ENCODE data around the gene COL23A1. TPM values are rescaled to one million over a fixed set of nuclear protein-coding genes. Genes with fewer than 3 reads are reported as not detected.

COL23A1 gene
- polyA plus RNA-seq, 2 of the 4 experiments (the other 2 are of a cell fraction) = not detected

GRCh38 chr5:178349625-178350353, 240.4 kb downstream of the COL23A1 start (continued):
- TF ChIP-seq RAD21 (conservative IDR thresholded peaks at IDR 0.05 in 1 of 2, IDR thresholded peaks at IDR 0.05 in 1 of 2) = no peak
- no peak for TF ChIP-seq CEBPB (IDR thresholded peaks at IDR 0.05)
- no peak for TF ChIP-seq NFE2L2 (conservative IDR thresholded peaks at IDR 0.05; ENCODE audit: low read length)
- no peak for TF ChIP-seq NPAS2 (CRISPR knock-in tag; IDR thresholded peaks at IDR 0.05; ENCODE audit: borderline replicate concordance)

GRCh38 chr5:178349075-178349511, 241.1 kb downstream of the COL23A1 start:
- 49% methylated on average over 13 of the region's 13 CpGs for WGBS (ENCODE audit: missing lambda C conversion rate)
- ChIA-PET POLR2A (no interaction called here), CTCF (no interaction called here)
- no peak for ATAC-seq
- no peaks in the 10 kb centered on the region for H3K4me1 ChIP-seq
- TF ChIP-seq POLR2AphosphoS2 (conservative IDR thresholded peaks at IDR 0.05; ENCODE audit: low read length) = no peak
- no peak for TF ChIP-seq KDM5A (IDR thresholded peaks at IDR 0.05)
- TF ChIP-seq HEYL (CRISPR knock-in tag; IDR thresholded peaks at IDR 0.05) = no peak
- no peak for TF ChIP-seq GATA3 (IDR thresholded peaks at IDR 0.05; ENCODE audit: borderline replicate concordance)
- TF ChIP-seq BCL3 (IDR thresholded peaks at IDR 0.05) = no peak
- TF ChIP-seq CHD4 (IDR thresholded peaks at IDR 0.05; ENCODE audit: borderline replicate concordance) = no peak
- TF ChIP-seq ELK1 (IDR thresholded peaks at IDR 0.05; ENCODE audit: low read depth, low read length) = no peak
- no peak for TF ChIP-seq HES2 (IDR thresholded peaks at IDR 0.05)
- no peak for TF ChIP-seq CHD2 (IDR thresholded peaks at IDR 0.05; ENCODE audit: low read length, partially characterized antibody)
- no peak for TF ChIP-seq NFE2L2 (conservative IDR thresholded peaks at IDR 0.05; ENCODE audit: low read length)
- no peak for TF ChIP-seq HDAC2 (IDR thresholded peaks at IDR 0.05)
- no peak for TF ChIP-seq HOXB13 (CRISPR knock-in tag; IDR thresholded peaks at IDR 0.05; ENCODE audit: low read depth)
- TF ChIP-seq E2F6 (IDR thresholded peaks at IDR 0.05; ENCODE audit: borderline replicate concordance, low read depth) = no peak
- no peak for TF ChIP-seq NPAS2 (CRISPR knock-in tag; IDR thresholded peaks at IDR 0.05; ENCODE audit: borderline replicate concordance)
- TF ChIP-seq PBX3 (IDR thresholded peaks at IDR 0.05) = no peak
- TF ChIP-seq FOSB (CRISPR knock-in tag; IDR thresholded peaks at IDR 0.05) = no peak
- no peak for TF ChIP-seq PHF8 (IDR thresholded peaks at IDR 0.05; ENCODE audit: borderline replicate concordance, low read depth)
- TF ChIP-seq USF2 (IDR thresholded peaks at IDR 0.05) = no peak
- H3K27ac ChIP-seq = no peak overlapping the region
- DNase-seq (ENCODE audit: low read depth in 1 of 2, low spot score in 1 of 2) = no peak
- H3K4me3 ChIP-seq = no peak overlapping the region
- H3K4me2 ChIP-seq = no peak overlapping the region
- FAIRE-seq = no peak
- H3K9me3 ChIP-seq = no peaks in the 10 kb centered on the region

All from A549 (cell line).